Mesendoderm (in vitro differentiated cells): Measurements from ENCODE around the gene PCSK6.

Experiments
- DNase-seq: peaks from one replicate; pipeline ENCODE4 v3.0.0; 2013
- H2AK5ac ChIP-seq: 2 replicates; pipeline ENCODE4 v1.6.1; 2013; ENCODE audit warnings: low read length, inconsistent platforms
- H2BK120ac ChIP-seq: 2 replicates; pipeline ENCODE4 v1.6.1; 2013; ENCODE audit warnings: low read depth, mild to moderate bottlenecking, low read length, moderate library complexity, mixed read lengths
- H2BK15ac ChIP-seq: replicated peaks from 2 replicates; pipeline ENCODE4 v1.6.1; 2013; ENCODE audit warnings: low read depth, mild to moderate bottlenecking, moderate library complexity
- H2BK5ac ChIP-seq: 2 replicates; pipeline ENCODE4 v1.6.1; 2013; ENCODE audit warnings: low read length, inconsistent platforms
- H3K18ac ChIP-seq: 2 replicates; pipeline ENCODE4 v1.6.1; 2013; ENCODE audit warnings: mild to moderate bottlenecking, low read length, mixed read lengths
- H3K23ac ChIP-seq: one replicate; pipeline ENCODE4 v1.6.1; 2013; ENCODE audit warnings: low read length
- H3K27ac ChIP-seq: 2 replicates; pipeline ENCODE4 v1.5.1; 2013; ENCODE audit warnings: low read depth, mild to moderate bottlenecking, inconsistent platforms, low read length, moderate library complexity
- H3K27me3 ChIP-seq: 2 replicates; pipeline ENCODE4 v1.6.1; 2013; ENCODE audit warnings: low read length, control low read depth, mild to moderate bottlenecking, inconsistent platforms; ENCODE audit not compliant: insufficient read depth, poor library complexity
- H3K36me3 ChIP-seq: 2 replicates; pipeline ENCODE4 v1.6.1; 2013; ENCODE audit warnings: low read length, inconsistent platforms; ENCODE audit not compliant: control insufficient read depth, insufficient read depth
- H3K4ac ChIP-seq: one replicate; pipeline ENCODE4 v1.6.1; 2013; ENCODE audit warnings: low read depth, mild to moderate bottlenecking, low read length, moderate library complexity
- H3K4me1 ChIP-seq: 2 replicates; pipeline ENCODE4 v1.6.1; 2013; ENCODE audit warnings: low read depth, low read length, inconsistent platforms; ENCODE audit not compliant: control insufficient read depth
- H3K4me2 ChIP-seq: 2 replicates; pipeline ENCODE4 v1.6.1; 2013; ENCODE audit warnings: low read length
- H3K4me3 ChIP-seq: 2 replicates; pipeline ENCODE4 v1.5.1; 2013; ENCODE audit warnings: mild to moderate bottlenecking, low read length
- H3K56ac ChIP-seq: one replicate; pipeline ENCODE4 v1.6.1; 2013; ENCODE audit warnings: low read length
- H3K79me1 ChIP-seq: 2 replicates; pipeline ENCODE4 v1.6.1; 2013; ENCODE audit warnings: low read length, inconsistent platforms
- H3K79me2 ChIP-seq: 2 replicates; pipeline ENCODE4 v1.6.1; 2013; ENCODE audit warnings: mild to moderate bottlenecking, low read length; ENCODE audit not compliant: control insufficient read depth, insufficient read depth
- H3K9ac ChIP-seq: 2 replicates; pipeline ENCODE4 v1.6.1; 2013; ENCODE audit warnings: low read length, inconsistent platforms
- H4K5ac ChIP-seq: one replicate; pipeline ENCODE4 v1.6.1; 2013; ENCODE audit warnings: low read length
- H4K8ac ChIP-seq: one replicate; pipeline ENCODE4 v1.6.1; 2013; ENCODE audit warnings: low read depth, mild to moderate bottlenecking, control low read depth, low read length, moderate library complexity
- WGBS: extraction: QIAGEN DNeasy Blood & Tissue Kit; methylation state at CpG from one replicate; pipeline ENCODE4 v1.1.7; 2013; ENCODE audit warnings: low lambda C conversion rate, missing lambda C conversion rate; ENCODE audit not compliant: insufficient coverage; ENCODE audit errors: extremely low coverage; 5-methylcytosine and 5-hydroxymethylcytosine counted together

PCSK6 gene

DNA sequence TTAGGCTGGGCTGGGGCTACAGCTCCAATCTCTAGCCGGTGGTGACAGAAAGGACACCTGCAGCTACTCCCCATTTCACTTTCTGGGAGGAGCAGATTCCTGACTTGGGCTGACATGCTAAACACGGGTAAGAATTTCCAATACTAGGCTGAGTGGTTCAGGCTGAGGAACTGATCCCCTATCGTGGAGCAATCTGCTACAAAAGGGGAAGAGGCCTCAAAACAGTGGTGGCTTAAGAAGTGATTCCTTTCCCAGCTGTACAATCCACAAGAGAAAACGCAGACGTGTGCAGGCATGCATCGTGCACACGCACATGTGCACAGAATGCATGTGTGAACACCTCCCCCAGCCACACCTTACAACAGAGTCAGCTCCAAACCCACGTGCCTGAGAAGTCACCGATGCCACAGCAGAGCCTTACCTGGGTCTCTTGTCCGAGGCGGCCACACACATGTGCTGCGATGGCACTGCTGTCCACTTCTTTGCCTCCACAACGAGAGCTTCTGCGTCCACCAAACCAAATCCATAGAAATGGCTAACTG, 107.8 kb downstream of the PCSK6 start:
- no peak overlapping the region for H3K9ac ChIP-seq
- no peak overlapping the region for H3K27ac ChIP-seq
- H2BK15ac ChIP-seq, result no peak overlapping the region
- no peaks in the 10 kb centered on the region for H3K4me1 ChIP-seq
- H3K4me2 ChIP-seq, result no peak overlapping the region
- H3K56ac ChIP-seq, result peak overlapping the region; percentile 25
- no peak overlapping the region for H4K5ac ChIP-seq
- no peaks in the 10 kb centered on the region for H3K79me2 ChIP-seq
- no peaks in the 10 kb centered on the region for H3K79me1 ChIP-seq
- H3K4ac ChIP-seq, result no peak overlapping the region
- H3K36me3 ChIP-seq, result no peaks in the 10 kb centered on the region
- WGBS, result no CpG with 5 or more reads among the region's 14 CpGs
- H3K18ac ChIP-seq, result no peak overlapping the region
- no peak overlapping the region for H2BK120ac ChIP-seq
- no peak for DNase-seq
- H4K8ac ChIP-seq, result no peak overlapping the region
- H3K23ac ChIP-seq, result no peak overlapping the region
- no peak overlapping the region for H2BK5ac ChIP-seq
- no peak overlapping the region for H2AK5ac ChIP-seq
- no peak overlapping the region for H3K4me3 ChIP-seq
- no peaks in the 10 kb centered on the region for H3K27me3 ChIP-seq

DNA sequence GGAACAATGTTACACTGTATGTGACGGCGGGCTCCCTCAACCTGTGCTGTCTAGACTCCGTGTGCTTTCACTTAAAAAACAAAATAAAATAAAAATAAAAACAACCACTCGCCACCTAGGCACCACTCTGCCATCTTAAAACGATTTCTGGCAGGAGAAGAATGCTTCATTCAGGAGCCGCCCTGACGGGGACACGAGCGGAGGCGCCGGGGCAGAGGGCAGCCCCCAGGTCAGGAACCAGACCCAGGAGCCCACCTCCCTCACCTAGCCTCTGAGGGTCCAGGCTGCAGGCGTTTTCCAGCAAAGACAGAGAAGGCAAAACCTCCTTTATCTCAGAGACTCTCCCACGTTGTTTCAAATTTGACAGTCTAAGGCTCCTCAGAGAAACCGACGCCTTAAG, 109.4 kb downstream of the PCSK6 start:
- Histone ChIP-seq H3K23ac (no peak overlapping the region), H4K5ac (no peak overlapping the region), H2AK5ac (no peak overlapping the region), H3K18ac (no peak overlapping the region), H4K8ac (no peak overlapping the region), H3K79me2 (no peaks in the 10 kb centered on the region), H3K36me3 (no peaks in the 10 kb centered on the region), H2BK5ac (no peak overlapping the region), H2BK120ac (no peak overlapping the region), H3K27ac (no peak overlapping the region), H3K4ac (no peak overlapping the region), H3K9ac (no peak overlapping the region), H3K27me3 (no peaks in the 10 kb centered on the region), H3K79me1 (no peaks in the 10 kb centered on the region), H3K4me1 (no peaks in the 10 kb centered on the region), H3K4me3 (no peak overlapping the region), H3K4me2 (no peak overlapping the region), H2BK15ac (no peak overlapping the region), H3K56ac (no peak overlapping the region)
- DNase-seq, result no peak
- no CpG with 5 or more reads among the region's 15 CpGs for WGBS

DNA sequence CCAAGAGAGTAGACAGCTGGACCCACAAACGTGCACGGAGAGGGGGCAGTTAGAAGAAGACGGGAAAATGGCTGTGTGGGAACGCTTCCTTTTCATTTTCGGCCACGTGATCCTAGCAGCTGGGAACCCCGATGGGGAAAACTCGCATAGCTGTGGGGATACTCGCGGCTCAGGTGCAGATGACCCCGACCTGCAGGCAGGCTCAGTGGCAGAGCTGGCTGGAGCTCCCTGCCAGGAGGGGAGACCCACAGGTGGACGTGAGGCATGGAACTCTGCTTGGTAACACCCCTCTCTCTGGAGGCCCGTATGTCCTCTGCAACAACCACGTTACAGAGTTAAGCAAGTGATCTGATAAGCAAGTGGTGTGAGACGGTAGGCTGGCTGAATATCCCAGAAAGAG, 109.9 kb downstream of the PCSK6 start:
- no peaks in the 10 kb centered on the region for H3K79me1 ChIP-seq
- no peak overlapping the region for H3K18ac ChIP-seq
- H4K8ac ChIP-seq, result no peak overlapping the region
- H3K79me2 ChIP-seq, result no peaks in the 10 kb centered on the region
- no peak overlapping the region for H2AK5ac ChIP-seq
- no peak overlapping the region for H3K56ac ChIP-seq
- H3K4me3 ChIP-seq, result no peak overlapping the region
- no peaks in the 10 kb centered on the region for H3K36me3 ChIP-seq
- H3K27me3 ChIP-seq, result no peaks in the 10 kb centered on the region
- H2BK120ac ChIP-seq, result no peak overlapping the region
- H4K5ac ChIP-seq, result no peak overlapping the region
- no peaks in the 10 kb centered on the region for H3K4me1 ChIP-seq
- peak; percentile 54 for DNase-seq
- no peak overlapping the region for H3K4me2 ChIP-seq
- H3K4ac ChIP-seq, result no peak overlapping the region
- no CpG with 5 or more reads among the region's 15 CpGs for WGBS
- H3K27ac ChIP-seq, result no peak overlapping the region
- no peak overlapping the region for H2BK5ac ChIP-seq
- H3K9ac ChIP-seq, result no peak overlapping the region
- no peak overlapping the region for H2BK15ac ChIP-seq
- no peak overlapping the region for H3K23ac ChIP-seq

DNA sequence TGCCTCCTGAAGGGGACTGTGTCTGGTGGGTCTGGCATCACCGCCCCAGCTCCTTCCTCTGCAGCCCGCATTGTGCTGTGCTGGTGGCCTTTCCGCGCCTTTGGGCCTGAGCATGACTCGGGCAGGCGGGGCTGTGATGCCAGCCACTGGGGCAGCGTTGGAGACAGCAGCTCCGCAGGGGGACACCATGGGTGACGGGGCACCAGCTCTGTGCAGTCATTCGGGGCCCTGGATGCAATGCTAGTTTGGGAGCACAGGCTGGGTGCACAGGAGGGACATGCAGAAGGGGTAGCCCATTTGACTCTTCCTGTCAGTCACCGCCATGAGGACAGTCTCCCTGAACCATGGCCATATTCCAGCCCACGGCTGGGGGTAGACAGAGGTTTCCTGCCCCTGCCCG, 110.6 kb downstream of the PCSK6 start:
- H3K4ac ChIP-seq, result no peak overlapping the region
- no peak overlapping the region for H3K4me2 ChIP-seq
- no peaks in the 10 kb centered on the region for H3K36me3 ChIP-seq
- no peaks in the 10 kb centered on the region for H3K79me2 ChIP-seq
- no peak overlapping the region for H3K9ac ChIP-seq
- H2BK5ac ChIP-seq, result no peak overlapping the region
- H3K4me3 ChIP-seq, result no peak overlapping the region
- no peak for DNase-seq
- no peak overlapping the region for H2AK5ac ChIP-seq
- H3K4me1 ChIP-seq, result no peaks in the 10 kb centered on the region
- H4K5ac ChIP-seq, result no peak overlapping the region
- no peak overlapping the region for H3K23ac ChIP-seq
- no peaks in the 10 kb centered on the region for H3K27me3 ChIP-seq
- no peak overlapping the region for H2BK120ac ChIP-seq
- H3K18ac ChIP-seq, result no peak overlapping the region
- no peak overlapping the region for H4K8ac ChIP-seq
- WGBS, result no CpG with 5 or more reads among the region's 13 CpGs
- no peaks in the 10 kb centered on the region for H3K79me1 ChIP-seq
- no peak overlapping the region for H2BK15ac ChIP-seq
- H3K27ac ChIP-seq, result no peak overlapping the region
- H3K56ac ChIP-seq, result no peak overlapping the region

DNA sequence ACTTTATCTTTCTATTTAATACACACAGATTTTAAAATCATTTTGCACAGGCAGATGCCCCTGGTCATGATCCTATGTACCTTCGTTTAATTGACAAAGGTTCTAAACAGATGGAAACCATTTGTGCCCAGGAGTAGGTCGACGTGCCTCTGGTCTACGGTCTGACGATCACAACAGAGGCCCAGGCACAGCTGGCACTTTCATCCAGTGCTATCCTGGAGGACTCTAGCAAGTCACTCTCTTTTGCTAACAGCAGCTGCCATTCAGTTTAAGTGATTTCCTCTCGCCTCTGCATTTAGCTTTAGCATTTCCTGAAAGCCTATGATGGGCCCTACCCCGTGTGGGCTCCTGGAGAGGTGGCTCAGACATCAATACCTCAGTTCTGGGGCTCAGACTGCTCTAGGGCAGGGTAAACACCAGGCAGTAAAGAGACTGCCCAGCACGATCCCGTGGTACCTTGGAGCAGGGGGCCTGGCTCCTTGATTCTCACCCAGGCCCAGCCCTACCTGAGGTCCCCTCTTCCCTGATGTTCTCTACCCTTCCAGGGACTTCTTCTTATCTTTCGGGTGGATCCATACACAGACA, 111.2 kb downstream of the PCSK6 start:
- Histone ChIP-seq H2BK120ac (no peak overlapping the region), H3K4me2 (no peak overlapping the region), H2AK5ac (no peak overlapping the region), H3K18ac (no peak overlapping the region), H3K27ac (no peak overlapping the region), H4K5ac (no peak overlapping the region), H4K8ac (no peak overlapping the region), H3K27me3 (no peaks in the 10 kb centered on the region), H3K4ac (no peak overlapping the region), H3K79me1 (no peaks in the 10 kb centered on the region), H3K4me3 (no peak overlapping the region), H3K36me3 (no peaks in the 10 kb centered on the region), H3K4me1 (no peaks in the 10 kb centered on the region), H3K23ac (no peak overlapping the region), H2BK5ac (no peak overlapping the region), H2BK15ac (no peak overlapping the region), H3K9ac (no peak overlapping the region), H3K56ac (no peak overlapping the region), H3K79me2 (no peaks in the 10 kb centered on the region)
- no peak for DNase-seq
- no CpG with 5 or more reads among the region's 10 CpGs for WGBS
